ENCODE results near the gene ACR. TPM values are rescaled to one million over a fixed set of nuclear protein-coding genes. Genes with fewer than 3 reads are reported as not detected.
"Not testable (repeated sequence)": the region's sequence is repeated elsewhere in the genome, so short reads cannot be mapped to it uniquely, and the experiment has no call there.

The ACR gene
- total and polyA plus RNA-seq, 2 experiments from 2014 or later: not detected

GRCh38 chr22:50755251-50755650, 17.2 kb downstream of the ACR start:
- not testable (repeated sequence) for H3K4me1 Mint-ChIP-seq; H3K79me2 ChIP-seq (replicated peaks; ENCODE audit: insufficient read depth); H3K9me3 Mint-ChIP-seq; DNase-seq (ENCODE audit: low spot score); H3K27ac ChIP-seq (ENCODE audit: low read depth); H3K4me3 ChIP-seq; H3K36me3 ChIP-seq (ENCODE audit: insufficient read depth); H3K36me3 Mint-ChIP-seq (ENCODE audit: low read depth); H3F3A ChIP-seq (replicated peaks; ENCODE audit: low read depth); H3K4me3 Mint-ChIP-seq; H3K27ac Mint-ChIP-seq; H2AFZ ChIP-seq; H3K9me2 ChIP-seq (ENCODE audit: insufficient read depth); H3K4me2 ChIP-seq; H4K20me1 ChIP-seq (replicated peaks; ENCODE audit: insufficient read depth); ATAC-seq; H3K4me1 ChIP-seq (ENCODE audit: insufficient read depth)
- H3K27me3 Mint-ChIP-seq (ENCODE audit: insufficient read depth, low read depth, poor library complexity): peaks cover 77% of the 10 kb centered on the region
- TF ChIP-seq EZH2 (IDR thresholded peaks at IDR 0.05; ENCODE audit: low read depth, unreplicated experiment): peak; percentile 6
- H3K27me3 ChIP-seq (ENCODE audit: insufficient read depth): peaks cover 80% of the 10 kb centered on the region

DNA sequence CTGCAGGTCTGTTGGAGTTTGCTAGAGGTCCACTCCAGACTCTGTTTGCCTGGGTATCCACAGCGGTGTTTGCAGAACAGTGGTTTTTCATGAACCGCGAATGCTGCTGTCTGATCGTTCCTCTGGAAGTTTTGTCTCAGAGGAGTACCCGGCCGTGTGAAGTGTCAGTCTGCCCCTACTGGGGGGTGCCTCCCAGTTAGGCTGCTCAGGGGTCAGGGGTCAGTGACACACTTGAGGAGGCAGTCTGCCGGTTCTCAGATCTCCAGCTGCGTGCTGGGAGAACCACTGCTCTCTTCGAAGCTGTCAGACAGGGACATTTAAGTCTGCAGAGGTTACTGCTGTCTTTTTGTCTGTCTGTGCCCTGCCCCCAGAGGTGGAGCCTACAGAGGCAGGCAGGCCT, 18.4 kb downstream of the ACR start:
- peaks cover 72% of the 10 kb centered on the region for H3K27me3 Mint-ChIP-seq (ENCODE audit: insufficient read depth, low read depth, poor library complexity)
- peak overlapping the region; percentile 48; the same call in 1 of the 2 replicates for H3K4me2 ChIP-seq
- H3K4me3 ChIP-seq: not testable (repeated sequence)

GRCh38 chr22:50756949-50757491, 19.0 kb downstream of the ACR start:
- H2AFZ ChIP-seq: peak overlapping the region; percentile 72
- H3K79me2 ChIP-seq (replicated peaks; ENCODE audit: insufficient read depth); H3K9me3 Mint-ChIP-seq; H3K4me1 Mint-ChIP-seq; H3F3A ChIP-seq (replicated peaks; ENCODE audit: low read depth); H3K36me3 ChIP-seq (ENCODE audit: insufficient read depth); H3K36me3 Mint-ChIP-seq (ENCODE audit: low read depth); DNase-seq (ENCODE audit: low spot score); H4K20me1 ChIP-seq (replicated peaks; ENCODE audit: insufficient read depth); H3K9me2 ChIP-seq (ENCODE audit: insufficient read depth); H3K27ac ChIP-seq (ENCODE audit: low read depth); H3K4me1 ChIP-seq (ENCODE audit: insufficient read depth); ATAC-seq; H3K27ac Mint-ChIP-seq: not testable (repeated sequence)
- peak in 1 of 2 experiments; percentile 27; a peak in 1 of 4 replicates for TF ChIP-seq CTCF (conservative IDR thresholded peaks at IDR 0.05; ENCODE audit: low read depth in 2 of 2)
- Mint-ChIP-seq H3K4me3 (peak overlapping the region; percentile 89), H3K27me3 (ENCODE audit: insufficient read depth, low read depth, poor library complexity) (peaks cover 72% of the 10 kb centered on the region)
- peaks cover 91% of the 10 kb centered on the region for H3K27me3 ChIP-seq (ENCODE audit: insufficient read depth)
- peak overlapping the region; percentile 71 for H3K4me2 ChIP-seq
- H3K4me3 ChIP-seq: peak overlapping the region; percentile 79

More for the DNA sequence above, 18.4 kb downstream of the ACR start:
- H3K4me3 Mint-ChIP-seq: peak overlapping the region; percentile 89; the same call in 2 of the 3 replicates
- peaks cover 86% of the 10 kb centered on the region for H3K27me3 ChIP-seq (ENCODE audit: insufficient read depth)
- not testable (repeated sequence) for H3K9me3 Mint-ChIP-seq; H3K4me1 ChIP-seq (ENCODE audit: insufficient read depth); H3K27ac Mint-ChIP-seq; H3K36me3 Mint-ChIP-seq (ENCODE audit: low read depth); DNase-seq (ENCODE audit: low spot score); H4K20me1 ChIP-seq (replicated peaks; ENCODE audit: insufficient read depth); ATAC-seq; H3K79me2 ChIP-seq (replicated peaks; ENCODE audit: insufficient read depth); H3K4me1 Mint-ChIP-seq; H3K36me3 ChIP-seq (ENCODE audit: insufficient read depth); H3F3A ChIP-seq (replicated peaks; ENCODE audit: low read depth); H3K9me2 ChIP-seq (ENCODE audit: insufficient read depth); H3K27ac ChIP-seq (ENCODE audit: low read depth); H2AFZ ChIP-seq
